ENCODE measurements around the gene AMELX.

The AMELX gene

GRCh38 chrX:11261260-11261659 is 32.0 kb upstream of the AMELX start:
- DNase-seq (ENCODE audit: low spot score): no peak
- TF ChIP-seq CTCF (IDR thresholded peaks at IDR 0.05; ENCODE audit: borderline replicate concordance, control extremely low read depth, extremely low read depth, insufficient read depth, missing control alignments): no peak
- in situ Hi-C loops (cut with MboI; ENCODE audit: low sequenced_read_pairs, unreplicated experiment): no loop called here

DNA sequence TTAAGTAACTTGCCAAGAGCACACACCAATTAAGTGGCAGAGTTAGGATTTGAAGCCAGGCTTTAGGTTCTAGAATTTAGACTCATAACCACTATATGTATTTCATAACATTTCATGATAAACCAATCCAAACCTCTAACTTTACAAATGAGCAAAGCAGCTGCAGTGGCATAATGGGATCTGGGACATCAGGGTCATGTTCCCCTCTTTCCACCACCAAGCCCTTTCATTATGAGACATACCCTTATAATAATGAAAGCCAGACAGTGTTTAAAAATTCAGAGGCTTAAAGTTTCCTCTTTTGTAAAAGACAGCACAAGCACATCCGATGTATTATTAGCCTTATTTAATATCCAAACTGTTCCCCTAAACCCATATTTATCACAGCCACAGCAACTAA is 28.3 kb upstream of the AMELX start:
- TF ChIP-seq CTCF (IDR thresholded peaks at IDR 0.05; ENCODE audit: borderline replicate concordance, control extremely low read depth, extremely low read depth, insufficient read depth, missing control alignments): no peak
- DNase-seq (ENCODE audit: low spot score): no peak
- in situ Hi-C loops (cut with MboI; ENCODE audit: low sequenced_read_pairs, unreplicated experiment): no loop called here

DNA sequence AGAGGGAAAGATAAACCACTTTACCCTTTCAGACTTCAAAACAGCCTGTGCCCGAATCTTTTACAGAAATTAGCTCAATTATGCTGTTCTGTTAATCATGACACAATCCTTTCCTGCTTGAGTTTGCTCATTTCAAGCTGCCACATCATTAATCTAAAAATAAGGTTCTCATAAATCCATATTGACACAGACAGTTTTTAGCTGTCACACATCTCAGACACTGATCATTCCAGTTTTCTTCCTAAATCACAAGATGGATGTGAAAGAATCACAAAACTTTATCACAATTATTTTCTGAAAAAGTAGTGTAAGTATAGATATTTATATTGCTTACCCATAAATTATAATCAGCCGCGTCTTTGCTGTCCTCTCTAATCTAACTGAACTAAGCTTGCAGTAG is 27.9 kb upstream of the AMELX start:
- in situ Hi-C loops (cut with MboI; ENCODE audit: low sequenced_read_pairs, unreplicated experiment): no loop called here
- no peak for DNase-seq (ENCODE audit: low spot score)
- TF ChIP-seq CTCF (IDR thresholded peaks at IDR 0.05; ENCODE audit: borderline replicate concordance, control extremely low read depth, extremely low read depth, insufficient read depth, missing control alignments): no peak

- TF ChIP-seq CTCF (IDR thresholded peaks at IDR 0.05; ENCODE audit: borderline replicate concordance, control extremely low read depth, extremely low read depth, insufficient read depth, missing control alignments): no peak
- in situ Hi-C loops (cut with MboI; ENCODE audit: low sequenced_read_pairs, unreplicated experiment): no loop called here
- no peak for DNase-seq (ENCODE audit: low spot score)
Observed at GRCh38 chrX:11266573-11267003, 26.6 kb upstream of the AMELX start.

- no peak for TF ChIP-seq CTCF (IDR thresholded peaks at IDR 0.05; ENCODE audit: borderline replicate concordance, control extremely low read depth, extremely low read depth, insufficient read depth, missing control alignments)
- in situ Hi-C loops (cut with MboI; ENCODE audit: low sequenced_read_pairs, unreplicated experiment): no loop called here
- DNase-seq (ENCODE audit: low spot score): no peak
Observed at GRCh38 chrX:11267425-11267824, 25.8 kb upstream of the AMELX start.

DNA sequence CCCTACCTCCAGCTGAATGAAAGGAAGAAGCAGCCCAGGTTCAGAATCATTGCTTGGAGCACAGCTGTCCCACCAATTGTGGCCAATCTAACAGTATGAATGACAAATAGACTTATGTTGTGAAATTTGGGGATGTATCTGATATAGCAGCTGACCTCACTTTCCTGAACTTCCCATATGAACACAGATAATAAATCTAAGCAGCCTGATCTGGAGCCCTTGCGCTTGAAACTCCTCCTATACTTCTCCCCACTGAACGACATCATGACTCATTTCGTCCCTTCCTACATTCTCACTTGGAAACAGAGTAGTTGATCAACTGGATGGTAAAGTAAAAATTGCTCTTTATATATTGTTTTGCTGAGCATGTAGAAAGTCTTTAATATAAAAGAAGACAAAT is 24.2 kb upstream of the AMELX start:
- in situ Hi-C loops (cut with MboI; ENCODE audit: low sequenced_read_pairs, unreplicated experiment): no loop called here
- DNase-seq (ENCODE audit: low spot score): no peak
- TF ChIP-seq CTCF (IDR thresholded peaks at IDR 0.05; ENCODE audit: borderline replicate concordance, control extremely low read depth, extremely low read depth, insufficient read depth, missing control alignments): no peak

GRCh38 chrX:11269996-11270395 is 23.2 kb upstream of the AMELX start:
- DNase-seq (ENCODE audit: low spot score): no peak
- in situ Hi-C loops (cut with MboI; ENCODE audit: low sequenced_read_pairs, unreplicated experiment): no loop called here
- TF ChIP-seq CTCF (IDR thresholded peaks at IDR 0.05; ENCODE audit: borderline replicate concordance, control extremely low read depth, extremely low read depth, insufficient read depth, missing control alignments): no peak
